ENCODE results near the gene PPP1R15B. TPM values are rescaled to one million over a fixed set of nuclear protein-coding genes. Genes with fewer than 3 reads are reported as not detected.

Gene PPP1R15B
- polyA plus RNA-seq (ENCODE audit: insufficient read length), result 44.1 TPM
- long read RNA-seq, donor 1, full-length matches to known transcripts, result 9 of 9 reads
- long read RNA-seq, donor 1, partial matches to known transcripts, result 0 of 9 reads
- long read RNA-seq, donor 1, other reads (novel, unspliced or antisense), result 0 of 9 reads
- long read RNA-seq, donor 2, full-length matches to known transcripts, result 5 of 24 reads
- long read RNA-seq, donor 2, partial matches to known transcripts, result 19 of 24 reads
- long read RNA-seq, donor 2, other reads (novel, unspliced or antisense), result 0 of 24 reads
- long read RNA-seq, donor 3, full-length matches to known transcripts, result 8 of 8 reads
- long read RNA-seq, donor 3, partial matches to known transcripts, result 0 of 8 reads
- long read RNA-seq, donor 3, other reads (novel, unspliced or antisense), result 0 of 8 reads
- long read RNA-seq, donor 4, full-length matches to known transcripts, result 1 of 1 reads
- long read RNA-seq, donor 4, partial matches to known transcripts, result 0 of 1 reads
- long read RNA-seq, donor 4, other reads (novel, unspliced or antisense), result 0 of 1 reads
- long read RNA-seq, donor 5, full-length matches to known transcripts, result 2 of 19 reads
- long read RNA-seq, donor 5, partial matches to known transcripts, result 17 of 19 reads
- long read RNA-seq, donor 5, other reads (novel, unspliced or antisense), result 0 of 19 reads
- long read RNA-seq, donor 6, full-length matches to known transcripts, result 6 of 16 reads
- long read RNA-seq, donor 6, partial matches to known transcripts, result 10 of 16 reads
- long read RNA-seq, donor 6, other reads (novel, unspliced or antisense), result 0 of 16 reads
- long read RNA-seq, donor 7, full-length matches to known transcripts, result 6 of 6 reads
- long read RNA-seq, donor 7, partial matches to known transcripts, result 0 of 6 reads
- long read RNA-seq, donor 7, other reads (novel, unspliced or antisense), result 0 of 6 reads
- long read RNA-seq, donor 8, full-length matches to known transcripts, result 4 of 4 reads
- long read RNA-seq, donor 8, partial matches to known transcripts, result 0 of 4 reads
- long read RNA-seq, donor 8, other reads (novel, unspliced or antisense), result 0 of 4 reads

DNA sequence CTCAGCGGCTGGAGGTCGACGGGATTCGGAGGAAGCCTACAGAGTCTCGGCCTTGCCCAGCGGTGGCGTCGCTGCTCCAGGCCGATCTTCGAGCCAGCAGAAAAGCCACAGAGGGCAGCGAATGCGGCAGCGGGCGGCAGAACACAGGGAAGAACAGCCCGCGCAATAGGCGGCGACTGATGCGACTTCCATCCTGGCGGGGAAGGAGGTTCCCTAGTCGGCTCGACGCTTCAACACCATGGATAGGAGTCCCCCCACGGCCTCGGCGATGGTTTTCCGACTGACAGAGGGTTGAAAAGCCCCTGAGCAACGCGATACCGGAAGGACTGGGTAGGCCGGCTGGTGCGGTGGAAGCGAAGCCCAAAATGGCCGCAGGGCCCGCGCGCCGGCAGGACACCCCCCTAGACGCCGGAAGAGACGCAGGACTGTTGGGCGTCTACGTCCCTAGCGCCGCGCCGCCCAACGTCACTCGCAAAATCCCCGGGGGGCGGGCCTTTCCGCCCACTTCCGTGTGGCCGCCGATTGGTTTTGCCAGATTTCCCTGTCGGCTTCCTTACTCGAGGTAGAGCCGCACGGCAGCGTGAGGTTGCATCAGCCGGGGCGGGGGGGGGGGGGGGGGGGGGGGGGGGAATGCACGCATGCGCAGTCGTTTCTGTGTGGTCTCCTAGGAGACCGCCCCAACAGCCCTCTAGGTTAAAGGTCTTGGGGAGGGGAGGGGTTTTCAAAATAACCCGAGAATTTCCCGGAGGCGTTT, at the start of gene PPP1R15B:
TSS of gene PPP1R15B (minus strand) at position 367 of the 754 bp plus-strand sequence. CDS start 406 bp downstream, outside the sequence.
- peak; percentile 97 for DNase-seq

DNA sequence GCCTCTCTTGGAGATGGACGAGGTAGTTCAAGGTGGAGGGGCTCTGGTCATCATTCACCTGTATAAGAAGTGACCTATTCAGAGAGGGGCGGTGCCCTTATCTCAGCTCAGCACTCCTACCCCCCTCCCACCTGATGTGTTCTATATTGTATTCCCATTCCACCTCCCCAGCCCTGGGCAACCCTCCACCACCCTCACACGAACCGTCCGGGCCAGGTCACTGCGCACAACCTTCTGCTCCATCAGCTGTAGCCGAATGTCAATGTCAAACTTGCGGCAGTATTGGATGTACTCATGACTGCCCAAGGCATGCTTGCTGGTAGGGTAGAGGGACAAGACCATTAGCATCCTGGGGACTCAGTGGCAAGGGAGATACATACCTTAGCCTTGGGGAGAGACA, 48.7 kb upstream of the PPP1R15B start:
- no peak for DNase-seq

DNA sequence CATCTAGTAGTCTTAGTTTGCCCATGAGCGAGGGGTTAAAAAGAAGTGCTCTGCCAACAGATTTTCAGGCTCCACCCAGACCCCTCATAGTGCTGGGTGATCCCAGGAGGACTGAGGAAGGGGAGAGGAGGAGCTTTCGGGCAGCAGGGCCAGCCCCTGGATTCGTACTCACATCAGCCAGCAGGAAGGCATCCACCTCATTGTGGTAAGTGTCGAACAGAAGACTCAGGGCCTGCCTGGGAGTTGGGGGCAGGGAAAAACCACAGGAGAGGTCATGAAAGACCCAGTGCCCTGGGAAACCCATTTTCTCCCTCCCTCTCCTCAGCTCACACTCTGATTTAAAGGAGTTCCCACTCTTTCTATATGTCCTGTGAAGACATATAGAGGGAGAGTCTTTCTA, 48.1 kb upstream of the PPP1R15B start:
- DNase-seq, result no peak

DNA sequence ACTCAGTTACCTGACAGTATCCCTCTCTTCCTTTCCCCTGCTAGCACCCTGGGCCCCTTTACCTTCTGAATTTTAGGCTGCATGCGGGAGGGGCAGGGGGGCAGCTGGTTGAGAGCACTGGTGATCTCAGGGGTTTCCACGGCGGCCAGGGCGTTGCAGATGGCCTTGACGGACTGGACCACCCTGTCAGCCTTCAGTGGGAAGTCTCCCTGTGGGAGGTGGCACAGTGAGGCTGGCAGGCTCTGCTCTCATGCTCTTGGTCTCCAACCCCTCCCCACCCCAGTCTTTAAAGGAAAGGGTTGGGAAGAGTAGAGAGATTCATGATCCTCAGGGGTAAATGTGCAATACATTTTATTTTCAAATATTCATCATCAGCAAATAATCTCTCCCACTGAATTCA, 46.0 kb upstream of the PPP1R15B start:
- no peak for DNase-seq

DNA sequence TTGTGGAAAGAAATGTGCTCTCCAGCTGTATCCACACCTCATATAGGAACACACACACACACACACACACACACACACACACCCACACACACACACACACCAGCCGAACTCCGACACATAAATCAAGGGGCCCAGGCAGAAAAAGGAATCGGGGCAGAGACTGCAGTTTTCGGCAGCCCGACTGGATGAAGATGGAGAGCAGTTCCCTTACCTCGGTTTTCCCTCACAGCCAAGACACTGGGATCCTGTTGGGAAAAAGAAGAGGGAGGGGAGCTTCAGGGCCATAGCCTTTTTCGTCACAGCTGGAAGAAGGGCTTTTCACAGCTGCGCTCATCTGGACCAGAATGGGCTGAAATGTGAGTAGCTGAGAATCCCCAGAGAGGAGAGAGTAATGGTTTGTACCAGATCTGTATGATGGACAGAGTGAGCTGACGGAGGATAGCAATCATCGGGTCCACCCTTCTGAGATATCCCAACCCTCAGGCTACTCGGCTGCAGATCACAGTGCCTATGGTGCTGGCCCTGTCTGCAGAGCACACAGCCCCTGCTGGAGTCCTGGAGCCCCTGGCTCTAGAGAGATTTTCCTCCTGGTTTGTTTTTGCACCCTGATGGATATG, 45.3 kb upstream of the PPP1R15B start:
- DNase-seq, result peak; percentile 69

DNA sequence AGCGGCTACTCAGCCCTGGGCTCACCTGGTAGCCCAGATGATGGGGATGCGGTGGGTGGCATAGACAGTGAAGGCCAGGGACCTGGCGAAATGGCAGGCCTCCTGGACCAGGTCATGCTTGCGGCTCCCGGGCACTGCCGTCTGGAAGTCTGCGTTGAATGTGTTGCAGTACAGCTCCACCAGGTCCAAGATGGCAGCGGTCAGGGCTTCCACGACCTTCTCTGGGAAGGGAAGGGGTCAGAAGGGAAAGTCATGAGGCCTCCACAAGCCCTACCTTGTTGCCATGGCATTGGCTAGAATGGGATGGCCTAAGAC, 44.2 kb upstream of the PPP1R15B start:
- DNase-seq, result no peak

DNA sequence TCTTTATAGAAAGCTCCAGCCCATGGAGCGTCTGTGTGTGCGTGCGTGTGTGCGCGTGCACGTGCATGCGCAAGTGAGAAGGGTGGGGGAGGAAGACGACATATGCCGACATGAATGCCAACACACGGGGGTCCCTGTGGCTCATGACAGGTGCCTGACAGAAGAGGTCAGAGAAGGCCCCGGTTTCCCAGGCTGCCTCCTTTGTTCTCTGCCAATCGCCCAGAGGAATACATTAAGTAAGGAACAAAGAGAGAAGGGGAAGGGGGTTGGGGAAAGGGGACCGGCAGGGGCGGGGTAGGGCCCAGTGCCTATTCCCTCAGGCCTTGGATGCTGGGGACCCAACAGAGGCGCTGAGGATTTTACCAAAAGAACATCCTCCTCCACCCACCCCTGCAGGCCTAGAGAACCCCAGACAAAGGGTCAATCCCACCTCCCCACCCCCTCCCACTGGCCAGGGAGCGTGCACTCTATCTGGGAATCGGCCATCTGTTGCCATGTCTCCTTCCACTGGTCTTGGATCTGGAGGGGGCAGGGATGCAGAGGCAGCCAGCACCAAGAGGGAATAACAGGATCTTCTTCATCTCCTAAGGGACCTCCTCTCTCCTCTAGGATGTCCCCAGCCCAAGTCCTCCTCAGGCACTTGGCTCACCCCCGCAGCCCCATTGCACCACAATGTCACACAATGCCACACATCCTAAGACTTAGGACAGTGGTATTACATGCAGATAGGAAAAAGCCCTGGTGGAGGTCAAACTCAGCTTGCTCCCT, 43.6 kb upstream of the PPP1R15B start:
- DNase-seq, result no peak

DNA sequence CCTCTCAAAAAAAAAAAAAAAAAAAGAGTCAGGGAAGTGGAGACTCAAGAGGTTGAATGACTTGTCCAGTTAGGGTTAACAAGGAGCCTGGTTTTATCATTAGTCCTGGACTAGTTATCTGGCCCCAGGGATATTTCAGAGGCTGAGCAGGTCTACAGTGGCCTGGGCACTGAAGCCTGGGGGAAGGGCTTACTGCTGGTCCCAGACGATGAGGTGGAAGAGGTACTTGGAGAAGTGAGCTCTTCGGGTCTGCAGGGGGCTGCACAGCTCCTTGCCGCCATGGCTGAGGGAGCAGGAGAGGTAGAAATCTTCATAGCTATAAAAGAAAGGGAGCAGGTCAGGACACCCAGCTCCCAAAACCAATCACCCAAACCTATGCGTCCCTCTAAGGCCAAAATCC, 42.9 kb upstream of the PPP1R15B start:
- no peak for DNase-seq

DNA sequence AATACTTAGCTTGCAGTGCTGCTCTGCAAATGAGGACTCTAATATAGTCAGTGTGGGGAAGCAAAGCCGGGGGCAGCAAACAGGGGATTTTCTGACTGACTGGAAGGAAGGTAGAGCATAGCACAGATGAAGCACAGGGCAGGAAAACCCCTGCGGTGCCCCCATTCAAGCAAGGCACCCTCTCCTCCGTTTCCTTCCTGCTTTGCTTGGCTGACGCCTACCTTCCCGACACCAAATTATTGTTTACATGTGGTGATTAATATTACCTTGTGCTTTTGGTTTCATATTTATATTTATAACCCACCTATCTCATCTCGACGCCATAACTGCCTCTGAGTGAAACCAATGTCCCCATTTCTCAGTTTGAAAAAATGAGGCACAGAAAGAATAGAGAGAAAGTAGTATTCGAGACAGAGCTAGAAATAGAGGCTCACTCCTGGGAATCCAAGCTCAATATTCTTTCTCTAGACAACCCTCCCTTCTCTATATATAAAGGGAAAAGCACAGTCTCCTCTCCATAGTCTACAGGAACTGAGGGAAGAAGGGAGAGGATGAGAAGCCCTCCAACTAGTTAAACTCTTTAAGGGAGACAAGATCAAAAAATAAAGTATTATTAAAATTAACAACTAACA, 41.6 kb upstream of the PPP1R15B start:
- DNase-seq, result no peak

DNA sequence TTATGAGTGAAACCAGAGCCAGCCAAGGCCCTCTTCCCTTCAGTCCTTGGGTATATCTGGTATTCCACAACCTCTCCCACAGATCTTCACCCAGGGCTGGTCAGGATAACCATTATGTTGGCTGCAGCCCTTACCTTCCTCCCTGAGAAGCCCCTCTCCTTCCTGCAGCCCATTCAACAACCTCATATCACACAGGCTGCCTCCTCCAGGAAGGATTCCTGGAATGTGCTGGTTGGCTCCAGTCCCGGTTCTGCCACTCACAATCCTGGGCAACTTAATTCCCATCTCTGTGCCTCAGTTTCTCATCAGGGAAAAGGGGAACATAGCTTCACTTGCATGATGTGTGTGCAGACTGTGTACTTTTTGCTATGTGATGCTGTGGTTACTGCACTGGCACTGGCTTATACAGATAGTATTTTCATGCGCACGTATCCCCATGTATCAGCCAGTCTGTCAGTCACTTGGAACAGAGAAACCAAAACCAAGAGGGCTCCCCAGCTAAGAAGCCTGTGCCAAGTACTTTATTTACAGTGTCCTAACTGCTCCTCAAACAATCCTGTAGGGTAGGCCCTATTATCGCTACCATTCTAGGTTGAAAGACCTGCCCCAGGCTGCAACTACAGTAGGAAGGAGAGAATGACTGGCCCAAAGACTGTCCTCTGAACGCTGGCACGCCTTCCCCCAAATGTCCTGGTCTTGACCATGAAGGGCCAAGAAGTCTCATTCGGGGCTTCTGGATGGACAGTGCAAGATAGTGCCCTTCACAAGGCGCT, 39.9 kb upstream of the PPP1R15B start:
- DNase-seq, result no peak

DNA sequence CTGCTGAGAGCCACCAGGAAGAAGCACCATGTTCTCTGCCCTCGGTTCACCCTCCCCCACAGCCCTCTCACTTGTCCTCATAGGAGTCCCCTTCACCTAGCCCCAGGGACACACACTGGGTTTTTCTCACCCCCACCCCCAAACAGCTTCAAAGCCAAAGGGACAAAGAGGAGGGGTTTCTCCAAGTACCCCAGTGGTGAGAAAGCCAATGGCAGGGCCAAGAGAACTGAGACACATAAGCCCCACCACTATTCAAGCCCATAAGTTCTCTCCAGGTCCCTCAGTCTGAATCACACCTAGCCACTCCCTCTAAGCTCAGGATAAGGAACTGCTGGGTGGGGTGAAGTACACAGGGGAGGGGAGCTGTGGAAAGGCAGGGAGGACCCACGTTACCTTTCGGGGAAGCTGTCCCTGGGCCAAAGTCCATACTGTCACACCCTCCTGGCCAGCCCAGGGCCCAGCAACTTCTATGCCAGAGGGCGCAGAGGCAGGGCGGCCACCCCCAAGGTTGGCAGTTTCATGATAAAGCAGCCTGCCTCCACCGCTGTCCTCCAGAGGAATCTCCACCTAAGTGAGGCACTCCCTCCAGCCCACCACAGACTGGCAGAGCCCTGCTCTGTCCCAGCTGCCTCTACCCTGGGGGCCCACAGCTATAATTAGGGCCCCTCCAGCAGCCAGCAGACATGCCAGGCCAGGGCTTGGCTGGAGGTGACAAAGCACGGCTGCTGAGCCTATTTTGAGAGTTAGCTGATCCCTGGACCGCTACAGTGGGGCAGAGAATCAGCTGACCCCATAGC, 39.0 kb upstream of the PPP1R15B start:
- DNase-seq, result no peak

DNA sequence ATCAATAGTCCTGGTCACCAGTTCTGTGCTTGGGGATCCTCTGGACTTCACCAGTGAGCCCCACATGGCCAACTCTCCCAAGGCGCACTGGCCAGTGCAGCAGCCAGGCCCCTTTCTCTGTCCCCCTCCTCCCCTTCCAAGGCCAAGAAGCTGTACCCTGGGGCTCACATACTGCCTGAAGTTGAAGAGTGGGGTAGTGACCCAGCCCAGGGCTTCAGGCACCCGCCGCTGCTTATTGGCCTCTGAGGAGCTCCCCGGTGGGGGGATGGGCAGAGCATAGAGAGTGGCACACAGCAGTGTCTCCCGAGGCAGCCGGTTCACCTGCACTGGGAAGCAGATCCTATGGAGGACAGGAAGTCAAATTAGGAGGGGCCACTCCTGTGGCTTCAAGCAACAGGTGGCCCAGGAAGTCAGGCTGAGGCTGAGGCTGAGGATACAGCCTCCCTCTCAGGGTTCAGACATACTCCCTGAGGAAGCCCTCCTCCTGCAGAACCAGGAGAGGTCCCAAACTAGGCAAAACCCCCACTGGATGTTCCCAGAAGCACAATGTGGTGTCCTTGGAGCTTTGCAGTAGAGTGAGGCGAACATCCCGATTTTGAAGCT, 38.2 kb upstream of the PPP1R15B start:
- DNase-seq, result no peak

DNA sequence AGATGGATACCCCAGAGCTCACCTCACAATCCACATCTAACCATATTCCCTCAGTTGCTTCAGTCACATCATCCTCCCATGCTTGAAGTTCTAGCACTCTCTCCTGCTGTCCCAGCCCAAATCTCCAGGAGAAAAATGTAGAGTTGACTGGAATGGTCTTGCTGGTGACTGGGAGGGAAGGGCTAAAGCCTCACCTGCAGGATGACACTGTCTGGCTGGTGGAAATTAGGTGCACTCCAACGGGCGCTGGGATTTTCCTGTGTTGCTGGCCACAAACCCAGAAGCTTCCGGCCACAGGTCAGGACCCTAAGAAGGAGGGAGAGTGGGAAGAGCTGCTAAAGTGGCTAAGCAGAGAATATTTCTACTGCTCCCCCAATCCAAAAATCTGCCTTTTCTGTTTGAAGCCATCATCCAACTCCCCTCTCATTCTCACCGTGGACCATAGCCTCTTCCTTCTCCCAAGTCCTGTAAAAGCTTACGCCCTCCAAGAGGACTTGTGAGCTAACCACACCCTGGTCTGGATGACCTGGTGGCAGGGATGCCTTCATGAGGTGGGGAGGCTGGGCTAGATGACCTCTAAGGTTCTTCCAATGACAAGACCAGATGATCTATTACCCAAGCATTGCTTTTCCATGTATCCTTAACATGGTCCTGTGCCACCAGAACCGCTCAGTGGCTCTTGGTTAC, 37.5 kb upstream of the PPP1R15B start:
- no peak for DNase-seq

DNA sequence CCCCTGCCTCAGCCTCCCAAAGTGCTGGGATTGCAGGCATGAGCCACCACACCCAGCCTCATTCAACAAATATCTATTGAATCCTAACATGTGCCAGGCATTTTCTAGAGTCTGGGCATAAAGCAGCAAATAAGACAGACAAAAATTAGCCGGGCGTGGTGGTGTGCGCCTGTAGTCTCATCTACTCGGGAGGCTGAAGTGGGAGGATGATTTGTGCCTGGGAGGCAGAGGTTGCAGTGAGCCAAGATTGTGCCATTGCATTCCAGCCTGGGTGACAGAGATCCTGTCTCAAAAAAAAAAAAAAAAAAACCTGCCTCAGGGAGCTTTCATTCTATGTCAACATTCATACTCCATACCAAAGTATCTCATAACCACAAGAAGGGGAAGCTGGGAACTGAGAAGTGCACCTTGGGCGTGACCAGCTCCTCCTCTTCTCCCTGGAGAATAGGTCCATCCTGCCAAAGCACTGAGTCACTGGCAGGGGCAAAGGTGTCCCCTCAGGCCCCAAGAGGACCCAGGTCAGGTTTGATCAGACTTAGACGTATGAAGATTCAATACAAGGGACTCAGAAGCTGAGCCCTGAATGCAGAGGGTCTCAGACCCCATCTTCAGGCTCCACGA, 36.8 kb upstream of the PPP1R15B start:
- no peak for DNase-seq

DNA sequence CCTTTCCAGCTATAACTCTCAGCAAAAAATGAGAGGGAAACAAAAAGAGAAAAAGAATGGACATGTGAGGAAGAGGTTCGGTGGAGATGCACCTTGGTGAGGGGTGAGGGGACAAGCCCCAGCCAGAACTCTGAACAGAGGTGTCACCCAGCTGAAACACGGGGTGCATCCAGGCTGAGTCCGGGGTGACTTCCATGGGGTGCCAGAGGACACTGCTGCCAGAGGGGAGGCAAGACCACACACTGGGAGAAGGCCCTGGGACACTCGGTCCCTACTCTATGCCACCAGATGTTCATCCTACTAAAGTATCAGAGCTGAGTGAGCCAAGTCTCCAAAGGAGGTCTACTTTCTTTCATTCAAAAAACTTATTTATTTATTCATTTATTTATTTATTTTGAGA, 36.1 kb upstream of the PPP1R15B start:
- DNase-seq, result no peak

DNA sequence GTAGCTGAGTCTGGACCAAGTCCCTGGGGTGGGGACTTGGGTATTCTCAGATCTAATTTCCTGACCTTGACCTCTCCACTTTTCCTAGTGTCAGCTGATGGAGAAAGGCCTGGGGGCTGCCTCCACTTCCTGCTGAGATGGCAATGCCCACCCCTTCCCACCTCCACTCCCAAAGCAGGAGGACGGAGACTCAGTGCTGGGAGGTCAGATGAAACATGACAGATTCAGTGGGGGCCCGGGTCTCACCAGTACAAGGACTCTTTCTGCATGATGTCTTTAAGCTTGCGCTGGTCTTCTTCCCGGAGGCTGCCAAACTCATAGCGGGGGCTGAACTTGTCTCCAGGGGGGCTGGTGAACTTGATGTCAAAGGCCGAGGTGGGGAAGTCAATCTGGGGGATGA, 35.6 kb upstream of the PPP1R15B start:
- no peak for DNase-seq

DNA sequence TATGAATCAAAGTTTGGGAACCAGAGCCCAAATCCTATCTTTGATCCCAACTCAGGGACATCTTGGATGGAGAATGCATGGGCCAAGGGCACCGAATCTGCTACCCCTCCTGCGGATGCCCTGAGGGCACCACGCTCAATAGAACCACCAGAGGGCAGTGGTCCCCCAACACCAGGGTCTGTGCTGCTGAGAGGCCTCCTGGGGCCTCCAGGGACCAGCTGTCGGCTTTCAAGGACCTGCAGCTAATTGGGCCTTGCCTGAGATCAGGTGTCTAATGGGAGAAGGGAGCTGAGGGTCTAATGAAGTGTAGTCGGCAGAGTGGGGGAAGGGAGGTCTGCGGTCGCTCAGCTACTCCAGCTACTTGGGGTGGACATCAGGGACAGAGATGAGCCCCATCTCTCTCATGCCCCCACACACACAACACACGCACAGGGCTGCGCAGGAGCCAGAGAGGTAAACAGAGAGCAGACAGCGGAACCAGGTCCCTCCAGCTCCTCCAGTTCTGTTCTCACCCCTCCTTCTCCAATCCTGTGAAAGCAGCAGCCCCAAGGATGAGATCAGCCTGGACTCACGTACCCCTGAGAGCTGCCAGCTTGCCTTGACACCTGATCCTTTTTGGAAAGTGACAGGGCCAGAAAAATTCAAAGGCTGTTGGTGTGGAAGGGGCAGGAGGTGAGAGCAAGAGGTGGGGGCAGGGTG, 34.9 kb upstream of the PPP1R15B start:
- DNase-seq, result peak; percentile 83

All from left kidney (tissue), 8 donors.